Muscle layer of duodenum (tissue), 2 donors: ENCODE data around the gene HGS.
"Not testable (repeated sequence)": the region's sequence is repeated elsewhere in the genome, so short reads cannot be mapped to it uniquely, and the experiment has no call there.

Source experiments
- H3K27ac ChIP-seq: one replicate; pipeline ENCODE4 v1.7.0; 2013; ENCODE audit warnings: mild to moderate bottlenecking, low read length
- H3K27me3 ChIP-seq: one replicate; pipeline ENCODE4 v1.7.0; 2013; ENCODE audit warnings: low read depth, mild to moderate bottlenecking, control low read depth, low read length
- H3K36me3 ChIP-seq, 2 donors: one replicate each; pipeline ENCODE4 v1.7.0; 2013; ENCODE audit warnings: low read length in 2 of 2, control low read depth in 1 of 2, mild to moderate bottlenecking in 1 of 2; ENCODE audit not compliant: insufficient read depth in 2 of 2, control insufficient read depth in 1 of 2
- H3K4me1 ChIP-seq, 2 donors: one replicate each; pipeline ENCODE4 v1.7.0; 2013; ENCODE audit warnings: low read length in 2 of 2, mild to moderate bottlenecking in 2 of 2, control low read depth in 1 of 2, moderate library complexity in 1 of 2; ENCODE audit not compliant: insufficient read depth in 2 of 2, control insufficient read depth in 1 of 2
- H3K4me3 ChIP-seq, 2 donors: one replicate each; pipeline ENCODE4 v1.7.0; 2013; ENCODE audit warnings: low read length in 2 of 2, low read depth in 1 of 2, mild to moderate bottlenecking in 1 of 2
- H3K9me3 ChIP-seq, 2 donors: one replicate each; pipeline ENCODE4 v1.7.0; 2013; ENCODE audit warnings: low read length in 2 of 2, control low read depth in 1 of 2, mild to moderate bottlenecking in 1 of 2; ENCODE audit not compliant: control insufficient read depth in 1 of 2
- donor health status: healthy.

HGS gene

GRCh38 chr17:81733507-81734404 lies 49.9 kb downstream of the HGS start:
- Histone ChIP-seq H3K27me3 (no peaks in the 10 kb centered on the region), H3K4me3 (no peak overlapping the region), H3K36me3 (no peaks in the 10 kb centered on the region), H3K9me3 (no peaks in the 10 kb centered on the region), H3K4me1 (peaks cover 0 to 5% of the 10 kb centered on the region in 2 donors), H3K27ac (no peak overlapping the region)

DNA sequence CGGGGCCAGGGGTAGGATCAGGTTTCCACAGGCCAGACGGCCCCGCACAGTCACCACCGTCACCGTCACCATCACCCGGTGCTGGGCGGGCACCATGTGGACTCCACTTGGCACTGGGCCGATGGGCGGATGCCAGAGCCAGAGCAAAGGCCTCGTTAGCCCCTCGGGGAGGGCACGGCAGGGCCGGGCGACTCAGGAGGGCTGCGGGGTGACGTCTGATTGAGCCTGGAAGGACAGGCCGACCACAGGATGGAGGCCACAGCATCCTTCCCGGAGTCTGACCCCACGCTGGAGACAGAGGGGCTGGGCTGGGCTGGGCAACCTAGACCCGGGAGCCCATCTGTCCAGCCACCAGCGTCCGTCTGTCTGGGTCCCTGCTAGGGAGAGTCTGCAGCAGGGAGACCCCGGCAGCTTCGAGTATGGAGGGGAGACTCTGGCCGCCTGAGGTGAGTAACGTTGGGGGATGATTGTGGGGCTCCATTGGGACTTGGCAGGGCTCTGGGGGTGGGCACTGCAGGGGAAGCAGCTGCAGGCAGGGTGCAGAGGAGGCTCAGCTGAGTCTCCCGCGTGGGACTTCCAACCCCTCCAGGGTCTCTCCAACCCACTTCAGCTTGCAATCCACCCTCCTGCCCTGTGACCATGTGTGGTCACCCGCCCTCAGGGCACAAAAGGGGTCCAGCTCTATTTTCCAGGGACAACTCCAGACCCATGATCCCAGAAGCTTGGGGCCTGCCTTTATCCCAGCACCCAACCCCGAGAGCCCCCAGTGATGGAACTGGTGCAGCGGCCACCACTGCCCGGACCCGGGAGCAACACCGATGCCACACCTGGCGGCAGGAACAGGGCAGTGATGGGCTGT lies 50.8 kb downstream of the HGS start:
- Histone ChIP-seq H3K4me1 (peaks cover 0 to 5% of the 10 kb centered on the region in 2 donors), H3K27me3 (no peaks in the 10 kb centered on the region), H3K9me3 (no peaks in the 10 kb centered on the region), H3K36me3 (no peaks in the 10 kb centered on the region), H3K4me3 (no peak overlapping the region), H3K27ac (no peak overlapping the region)

GRCh38 chr17:81735264-81736102 lies 51.7 kb downstream of the HGS start:
- Histone ChIP-seq H3K4me1 (peaks cover 0 to 5% of the 10 kb centered on the region in 2 donors), H3K4me3 (peak overlapping the region; percentile 8 to 39), H3K36me3 (no peaks in the 10 kb centered on the region), H3K27ac (no peak overlapping the region), H3K27me3 (no peaks in the 10 kb centered on the region), H3K9me3 (no peaks in the 10 kb centered on the region)

DNA sequence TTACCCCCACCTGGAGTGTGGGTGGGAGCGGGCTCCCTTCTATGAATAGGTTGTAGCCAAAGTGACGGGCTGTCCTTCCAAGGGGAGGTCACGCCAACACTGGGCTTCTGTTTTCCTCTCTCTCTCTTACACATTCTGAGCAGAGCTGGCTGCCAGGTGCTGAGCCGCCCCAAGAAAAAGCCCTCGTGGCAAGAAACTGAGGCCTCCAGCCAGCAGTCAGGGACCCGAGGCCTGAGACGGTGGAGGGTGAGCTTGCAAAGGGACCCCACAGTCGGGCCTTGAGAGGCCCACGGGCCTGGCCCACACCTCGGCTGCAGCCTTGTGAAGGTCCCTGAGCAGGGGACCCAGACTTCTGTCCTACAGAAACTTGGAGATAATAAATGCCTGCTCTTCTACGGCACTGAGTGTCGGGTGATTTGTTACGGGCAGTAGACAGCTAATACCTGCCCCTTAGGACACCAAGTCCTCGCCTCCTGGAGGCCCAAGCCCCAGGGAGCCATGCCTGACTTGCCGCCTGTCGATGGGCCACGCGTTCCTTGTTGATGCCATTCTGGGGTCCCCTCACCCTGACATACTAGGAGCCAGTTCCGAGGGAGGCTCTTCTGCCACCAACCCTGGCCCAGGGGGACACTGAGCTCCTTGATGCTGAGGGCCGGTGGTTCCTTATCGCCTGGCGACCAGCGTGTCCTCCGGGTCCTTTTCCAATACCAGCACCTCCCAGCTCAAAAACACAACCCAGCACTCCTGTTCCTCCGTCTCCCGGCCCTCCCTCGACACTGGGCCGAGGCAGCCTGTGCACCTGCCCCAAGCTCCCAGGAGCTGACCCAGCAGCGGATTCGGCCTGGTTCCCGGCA lies 54.4 kb downstream of the HGS start:
- Histone ChIP-seq H3K27me3 (no peaks in the 10 kb centered on the region), H3K36me3 (no peaks in the 10 kb centered on the region), H3K9me3 (no peaks in the 10 kb centered on the region), H3K27ac (no peak overlapping the region), H3K4me1 (peaks cover 0 to 5% of the 10 kb centered on the region in 2 donors), H3K4me3 (no peak overlapping the region)

- no peaks in the 10 kb centered on the region for H3K36me3 ChIP-seq
- no peaks in the 10 kb centered on the region for H3K9me3 ChIP-seq
- no peaks in the 10 kb centered on the region for H3K27me3 ChIP-seq
- H3K27ac ChIP-seq, result no peak overlapping the region
- no peak overlapping the region for H3K4me3 ChIP-seq
- H3K4me1 ChIP-seq, result peaks cover 0 to 2% of the 10 kb centered on the region in 2 donors
Observed at GRCh38 chr17:81738801-81739393, 55.1 kb downstream of the HGS start.

DNA sequence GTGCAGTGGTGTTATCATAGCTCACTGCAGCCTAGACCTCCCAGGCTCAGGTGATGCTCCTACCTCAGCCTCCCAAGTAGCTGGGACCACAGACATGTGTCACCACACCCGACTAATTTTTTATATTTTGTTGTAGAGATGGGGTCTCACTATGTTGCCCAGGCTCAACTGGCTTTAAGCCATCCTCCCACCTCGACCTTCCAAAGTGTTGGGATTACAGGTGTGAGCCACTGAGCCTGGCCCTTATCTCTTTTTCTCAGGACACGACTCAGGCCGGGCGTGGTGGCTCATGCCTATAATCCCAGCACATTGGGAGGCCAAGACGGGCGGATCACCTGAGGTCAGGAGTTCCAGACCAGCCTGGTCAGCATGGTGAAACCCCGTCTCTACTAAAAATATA lies 55.8 kb downstream of the HGS start:
- H3K27me3 ChIP-seq, H3K27ac ChIP-seq, H3K9me3 ChIP-seq, H3K4me3 ChIP-seq, H3K4me1 ChIP-seq, H3K36me3 ChIP-seq: not testable (repeated sequence)

GRCh38 chr17:81740395-81740961 lies 56.7 kb downstream of the HGS start:
- Histone ChIP-seq H3K36me3 (no peaks in the 10 kb centered on the region), H3K9me3 (no peaks in the 10 kb centered on the region), H3K27me3 (no peaks in the 10 kb centered on the region), H3K4me3 (no peak overlapping the region), H3K4me1 (no peaks in the 10 kb centered on the region), H3K27ac (no peak overlapping the region)

GRCh38 chr17:81741049-81741593 lies 57.3 kb downstream of the HGS start:
- Histone ChIP-seq H3K4me3 (no peak overlapping the region), H3K27me3 (no peaks in the 10 kb centered on the region)

DNA sequence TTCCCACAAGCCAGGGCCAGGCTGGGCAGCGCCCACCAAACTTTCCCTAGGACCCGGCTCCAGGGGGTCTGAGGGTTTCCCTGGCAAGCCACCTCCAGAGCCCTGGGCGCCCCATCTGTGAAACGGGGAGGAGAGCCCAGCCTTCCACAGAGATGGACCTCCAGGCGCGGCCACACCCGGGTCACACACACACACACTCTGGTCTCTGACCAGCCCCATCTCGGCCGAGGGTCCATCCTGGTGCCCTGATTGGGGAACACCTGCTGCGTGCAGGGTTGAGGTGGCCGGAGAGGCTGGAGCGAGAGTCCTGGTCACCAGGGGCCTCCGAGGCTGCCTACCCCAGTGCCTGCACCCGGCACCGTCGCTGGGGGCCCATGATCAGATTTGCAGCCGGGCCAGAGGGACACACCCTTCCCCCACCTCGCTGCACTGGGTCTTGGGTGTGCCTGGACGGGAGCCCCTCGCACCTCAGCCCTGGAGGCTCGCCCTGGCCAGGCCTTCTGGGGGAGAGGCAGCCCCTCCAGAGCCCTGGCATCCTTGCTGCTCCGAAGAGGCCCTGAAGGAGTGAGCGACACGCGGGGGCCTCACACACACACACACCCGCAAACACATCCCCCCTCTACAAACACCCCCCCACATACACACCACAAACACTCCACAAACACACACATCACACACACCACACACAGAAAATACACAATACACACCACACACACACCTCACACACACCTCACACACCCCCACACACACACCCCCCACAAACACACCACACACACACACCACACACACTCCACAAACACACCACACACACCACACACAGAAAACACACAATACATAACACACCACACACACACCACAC lies 58.0 kb downstream of the HGS start:
- Histone ChIP-seq H3K36me3 (no peaks in the 10 kb centered on the region), H3K9me3 (no peaks in the 10 kb centered on the region), H3K4me1 (no peaks in the 10 kb centered on the region), H3K27ac (no peak overlapping the region), H3K27me3 (no peaks in the 10 kb centered on the region), H3K4me3 (no peak overlapping the region)

More at GRCh38 chr17:81741049-81741593, 57.3 kb downstream of the HGS start:
- H3K4me1 ChIP-seq, result no peaks in the 10 kb centered on the region
- H3K9me3 ChIP-seq, result no peaks in the 10 kb centered on the region
- H3K36me3 ChIP-seq, result no peaks in the 10 kb centered on the region
- H3K27ac ChIP-seq, result no peak overlapping the region
